Liver (tissue), 3 donors: ENCODE results near the gene PEX14.
"Not testable (repeated sequence)": the region's sequence is repeated elsewhere in the genome, so short reads cannot be mapped to it uniquely, and the experiment has no call there.

ENCODE experiments used
- ATF3 ChIP-seq: IDR thresholded peaks from 2 replicates; pipeline ENCODE4 v1.6.1; 2016; ENCODE audit warnings: antibody characterized with exemption
- HNF4A ChIP-seq, 2 donors: conservative IDR thresholded peaks; 2 replicates each; pipeline ENCODE4 v1.6.1; 2016; ENCODE audit warnings: antibody characterized with exemption in 2 of 2, mild to moderate bottlenecking in 2 of 2
- ZBTB33 ChIP-seq: IDR thresholded peaks from 2 replicates; pipeline ENCODE4 v1.6.1; 2016; ENCODE audit warnings: antibody characterized with exemption
- TF ChIP-seq, protein P1 (sequence below): fragments of 150-350 bp; IDR thresholded peaks from 2 replicates; pipeline ENCODE4 v1.5.1; 2017; ENCODE audit warnings: improper control_type of control experiment, low read depth, low read length; ENCODE audit not compliant: missing input control
- TF ChIP-seq, protein P2 (sequence below): IDR thresholded peaks from 2 replicates; pipeline ENCODE4 v1.6.1; 2016; ENCODE audit warnings: antibody characterized with exemption
- donor health status: healthy.
- donor health status: healthy.

- TF ChIP-seq, protein P1, sequence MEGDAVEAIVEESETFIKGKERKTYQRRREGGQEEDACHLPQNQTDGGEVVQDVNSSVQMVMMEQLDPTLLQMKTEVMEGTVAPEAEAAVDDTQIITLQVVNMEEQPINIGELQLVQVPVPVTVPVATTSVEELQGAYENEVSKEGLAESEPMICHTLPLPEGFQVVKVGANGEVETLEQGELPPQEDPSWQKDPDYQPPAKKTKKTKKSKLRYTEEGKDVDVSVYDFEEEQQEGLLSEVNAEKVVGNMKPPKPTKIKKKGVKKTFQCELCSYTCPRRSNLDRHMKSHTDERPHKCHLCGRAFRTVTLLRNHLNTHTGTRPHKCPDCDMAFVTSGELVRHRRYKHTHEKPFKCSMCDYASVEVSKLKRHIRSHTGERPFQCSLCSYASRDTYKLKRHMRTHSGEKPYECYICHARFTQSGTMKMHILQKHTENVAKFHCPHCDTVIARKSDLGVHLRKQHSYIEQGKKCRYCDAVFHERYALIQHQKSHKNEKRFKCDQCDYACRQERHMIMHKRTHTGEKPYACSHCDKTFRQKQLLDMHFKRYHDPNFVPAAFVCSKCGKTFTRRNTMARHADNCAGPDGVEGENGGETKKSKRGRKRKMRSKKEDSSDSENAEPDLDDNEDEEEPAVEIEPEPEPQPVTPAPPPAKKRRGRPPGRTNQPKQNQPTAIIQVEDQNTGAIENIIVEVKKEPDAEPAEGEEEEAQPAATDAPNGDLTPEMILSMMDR = not testable (repeated sequence)
- TF ChIP-seq HNF4A (conservative IDR thresholded peaks at IDR 0.05); ZBTB33; ATF3: not testable (repeated sequence)
- TF ChIP-seq, protein P2, sequence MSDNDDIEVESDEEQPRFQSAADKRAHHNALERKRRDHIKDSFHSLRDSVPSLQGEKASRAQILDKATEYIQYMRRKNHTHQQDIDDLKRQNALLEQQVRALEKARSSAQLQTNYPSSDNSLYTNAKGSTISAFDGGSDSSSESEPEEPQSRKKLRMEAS = not testable (repeated sequence)
These were observed 48.8 kb upstream of the PEX14 start for GRCh38 chr1:10425826-10426534.
